DLD1 (cell line): ENCODE results near the gene CCDC148.
"Not testable (repeated sequence)": the region's sequence is repeated elsewhere in the genome, so short reads cannot be mapped to it uniquely, and the experiment has no call there.

Source experiments
- in situ Hi-C: cut with HindIII; loops from 2 replicates; pipeline ENCODE4 v1.10.0; 2017; ENCODE audit warnings: low sequenced_read_pairs

The CCDC148 gene

GRCh38 chr2:158378926-158379325 lies 77.6 kb downstream of the CCDC148 start:
- in situ Hi-C loops: no loop called here

GRCh38 chr2:158366342-158366741 lies 90.2 kb downstream of the CCDC148 start:
- in situ Hi-C loops: no loop called here

GRCh38 chr2:158359846-158360245 lies 96.7 kb downstream of the CCDC148 start:
- in situ Hi-C loops: no loop called here

- in situ Hi-C loops: no loop called here
These were observed 98.9 kb downstream of the CCDC148 start for GRCh38 chr2:158357699-158358098.

GRCh38 chr2:158357122-158357521 lies 99.4 kb downstream of the CCDC148 start:
- in situ Hi-C loops: no loop called here

GRCh38 chr2:158351466-158351816 lies 105.1 kb downstream of the CCDC148 start:
- in situ Hi-C loops: not testable (repeated sequence)

GRCh38 chr2:158350751-158351465 lies 105.6 kb downstream of the CCDC148 start:
- in situ Hi-C loops: not testable (repeated sequence)

- in situ Hi-C loops: no loop called here
These were observed 110.5 kb downstream of the CCDC148 start for GRCh38 chr2:158346032-158346431.

GRCh38 chr2:158339513-158339912 lies 117.0 kb downstream of the CCDC148 start:
- in situ Hi-C loops: no loop called here

- in situ Hi-C loops: no loop called here
These were observed 119.5 kb downstream of the CCDC148 start for GRCh38 chr2:158337018-158337417.

GRCh38 chr2:158331799-158332198 lies 124.8 kb downstream of the CCDC148 start:
- in situ Hi-C loops: not testable (repeated sequence)

GRCh38 chr2:158325782-158326340 lies 130.7 kb downstream of the CCDC148 start:
- in situ Hi-C loops: no loop called here

- in situ Hi-C loops: no loop called here
These were observed 131.3 kb downstream of the CCDC148 start for GRCh38 chr2:158325031-158325781.

GRCh38 chr2:158323381-158323780 lies 133.2 kb downstream of the CCDC148 start:
- in situ Hi-C loops: no loop called here

- in situ Hi-C loops: no loop called here
These were observed 135.3 kb downstream of the CCDC148 start for GRCh38 chr2:158321264-158321663.

GRCh38 chr2:158319269-158319668 lies 137.3 kb downstream of the CCDC148 start:
- in situ Hi-C loops: no loop called here

- in situ Hi-C loops: no loop called here
These were observed 138.9 kb downstream of the CCDC148 start for GRCh38 chr2:158317642-158318041.

- in situ Hi-C loops: no loop called here
These were observed 140.6 kb downstream of the CCDC148 start for GRCh38 chr2:158315803-158316414.

- in situ Hi-C loops: no loop called here
These were observed 141.6 kb downstream of the CCDC148 start for GRCh38 chr2:158315000-158315399.

- in situ Hi-C loops: no loop called here
These were observed 142.8 kb downstream of the CCDC148 start for GRCh38 chr2:158313734-158314133.

- in situ Hi-C loops: no loop called here
These were observed 143.6 kb downstream of the CCDC148 start for GRCh38 chr2:158312981-158313380.

GRCh38 chr2:158310407-158310806 lies 146.1 kb downstream of the CCDC148 start:
- in situ Hi-C loops: not testable (repeated sequence)
